HG02610 (cell line): ENCODE results near the gene HAPLN2.

Source experiments
- ATAC-seq: cut with Tn5 transposase; IDR thresholded peaks from one replicate; pipeline ENCODE4 v1.9.1; 2021; ENCODE audit warnings: mild to moderate bottlenecking, moderate library complexity; ENCODE audit not compliant: unreplicated experiment

Gene HAPLN2

DNA sequence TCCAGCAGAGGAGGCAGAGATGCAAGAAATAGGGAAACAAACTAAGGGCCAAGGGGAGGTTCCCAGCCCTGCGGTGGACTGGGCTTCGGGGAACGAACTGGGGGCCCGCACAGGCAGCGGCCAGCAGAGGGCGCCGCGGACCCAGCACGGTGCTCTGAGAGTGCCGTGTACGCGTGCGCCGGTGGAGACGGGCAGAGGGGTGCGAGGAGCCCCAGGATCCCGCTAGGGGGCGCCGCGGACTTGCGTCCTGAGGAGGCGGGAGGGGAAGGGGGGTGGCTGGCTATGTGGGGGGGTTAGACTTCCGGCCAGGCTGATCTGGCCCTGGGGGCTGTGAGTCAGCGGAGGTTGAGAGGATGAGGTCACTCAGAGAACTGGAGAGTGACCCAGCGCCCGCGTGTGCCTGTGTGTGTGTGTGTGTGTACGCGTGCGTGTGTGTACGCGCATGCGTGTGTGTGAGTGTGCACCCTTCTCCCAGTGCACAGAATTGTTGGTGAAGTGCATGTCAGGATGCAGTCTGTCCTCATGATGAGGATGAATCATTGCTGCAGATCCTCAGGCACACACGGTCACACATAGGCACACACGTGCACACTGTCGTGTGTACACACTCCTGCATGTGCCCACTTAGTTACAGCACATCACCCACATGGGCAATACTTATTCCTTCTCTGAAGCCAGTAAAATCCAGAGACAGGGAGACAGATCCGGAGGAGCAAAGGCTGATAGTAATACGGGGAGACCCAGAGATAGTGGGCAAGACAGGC lies 41.0 kb downstream of the HAPLN2 start:
- ATAC-seq: peak; percentile 60

DNA sequence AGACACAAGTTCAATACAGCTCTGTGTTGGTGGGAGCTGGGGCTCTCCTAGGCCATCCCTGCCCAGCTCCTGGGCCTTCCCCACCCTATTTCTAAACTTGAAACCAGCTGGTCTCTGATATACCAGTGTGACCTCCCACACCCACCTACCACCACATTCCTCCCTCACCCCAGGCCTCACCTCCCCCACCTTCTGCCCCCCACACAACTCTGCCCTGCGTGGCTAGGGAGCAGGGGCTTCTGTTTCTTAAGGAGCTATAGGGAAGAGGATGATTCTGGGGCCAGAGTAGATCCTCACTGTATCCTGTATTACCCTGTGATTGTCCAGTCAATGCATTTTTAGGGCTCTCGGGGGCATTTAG lies 41.5 kb downstream of the HAPLN2 start:
- ATAC-seq: no peak

DNA sequence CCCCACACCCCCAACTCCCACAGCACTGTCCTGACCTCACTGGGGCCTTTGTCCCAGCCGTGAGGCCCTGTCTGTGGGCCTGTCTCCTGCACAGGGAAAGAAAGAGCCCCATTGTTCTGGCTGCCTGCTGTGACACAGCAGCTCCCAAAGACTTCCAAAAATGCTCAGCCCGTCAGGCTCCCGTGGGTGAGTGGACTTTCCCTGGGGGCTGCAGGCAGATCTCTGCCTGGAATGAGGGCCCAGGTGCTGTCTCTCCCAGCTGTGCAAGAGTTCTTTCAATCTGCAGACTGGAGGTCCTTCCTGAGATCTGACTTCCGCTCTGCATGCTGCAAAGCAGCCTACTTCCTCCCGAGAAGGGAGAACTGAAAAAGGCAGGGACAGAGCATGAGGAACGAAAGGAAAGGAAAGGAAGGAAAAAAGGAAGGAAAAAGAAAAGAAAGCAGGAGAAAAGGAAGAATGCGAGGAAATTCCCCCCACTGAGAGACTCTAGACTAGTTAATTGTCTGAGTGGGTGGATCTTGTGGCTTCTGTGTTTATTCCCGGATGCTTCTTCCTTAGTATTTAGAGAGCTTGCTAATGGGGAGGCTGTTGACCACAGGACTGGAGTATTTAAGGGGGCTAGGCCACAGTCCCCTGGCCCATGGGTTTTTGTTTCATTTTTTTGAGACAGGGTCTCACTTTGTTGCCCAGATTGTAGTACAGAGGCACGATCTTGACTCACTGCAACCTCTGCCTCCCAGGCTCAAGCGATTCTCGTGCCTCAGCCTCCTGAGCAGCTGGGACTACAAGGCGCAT lies 43.0 kb downstream of the HAPLN2 start:
- ATAC-seq: no peak

DNA sequence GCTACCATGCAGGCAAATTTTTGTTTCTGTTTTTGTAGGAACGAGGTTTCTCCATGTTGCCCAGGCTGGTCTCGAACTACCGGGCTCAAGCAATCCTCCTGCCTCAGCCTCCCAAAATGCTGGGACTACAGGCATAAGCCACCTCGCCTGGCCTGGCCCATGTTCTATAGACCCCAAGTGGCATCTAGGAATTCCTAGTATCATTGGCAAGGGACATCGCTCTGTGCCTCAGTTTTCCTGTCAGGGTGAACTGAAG lies 43.5 kb downstream of the HAPLN2 start:
- no peak for ATAC-seq

DNA sequence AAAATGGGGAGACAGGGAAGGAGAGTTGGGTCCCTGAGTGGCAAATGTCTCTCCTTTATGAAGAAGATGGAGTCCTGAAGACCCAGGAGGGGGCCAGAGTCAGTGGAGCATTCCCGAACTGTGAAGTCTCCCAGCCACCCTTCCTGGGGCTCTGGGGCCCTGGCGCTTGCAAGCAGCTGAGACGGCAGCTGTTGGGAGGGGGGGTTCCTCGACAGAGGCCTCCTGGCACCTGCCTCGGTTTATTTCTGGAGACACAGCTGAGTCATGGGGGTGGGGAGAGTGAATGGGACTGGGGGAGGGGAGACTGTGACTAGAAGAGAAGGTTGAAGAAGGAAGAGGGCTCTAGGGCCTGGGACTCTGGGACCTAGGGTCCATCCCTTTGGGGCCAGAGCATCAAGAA lies 44.0 kb downstream of the HAPLN2 start:
- ATAC-seq: no peak

DNA sequence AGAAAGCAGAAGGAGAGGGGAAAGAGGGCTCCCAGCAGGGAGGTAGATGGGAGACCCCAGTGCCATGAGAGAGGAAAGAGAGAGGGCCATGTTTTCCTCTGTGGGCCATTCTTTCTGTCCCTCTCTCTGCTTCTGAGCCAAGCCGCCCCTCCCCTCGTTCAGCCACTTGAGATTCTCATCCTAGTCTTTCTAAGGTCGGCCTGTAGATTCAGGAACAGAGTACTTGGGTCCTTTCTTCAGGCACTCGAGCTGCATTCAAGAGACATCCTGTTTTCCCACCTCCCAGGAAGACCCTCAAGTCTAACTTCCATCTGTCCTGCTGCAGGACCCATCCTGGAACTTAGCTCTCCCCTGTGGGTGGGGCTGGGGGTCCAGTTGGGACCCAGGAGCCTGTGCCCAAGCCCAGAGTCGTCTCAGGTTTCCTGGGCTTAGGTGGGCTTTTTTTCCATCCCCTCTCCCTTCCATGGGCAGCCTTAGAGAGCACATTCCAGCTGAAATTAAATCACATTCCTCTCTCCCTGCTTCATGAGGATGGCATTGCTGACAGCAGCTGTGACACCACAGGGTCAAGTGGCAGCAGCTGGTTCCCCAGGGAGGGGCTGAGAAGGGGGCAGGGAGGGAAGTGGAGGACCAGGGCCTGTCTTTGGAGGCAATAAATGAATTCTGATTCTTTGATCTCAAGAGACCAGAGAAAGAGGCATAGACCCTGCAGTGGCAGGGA lies 45.0 kb downstream of the HAPLN2 start:
- ATAC-seq: no peak

DNA sequence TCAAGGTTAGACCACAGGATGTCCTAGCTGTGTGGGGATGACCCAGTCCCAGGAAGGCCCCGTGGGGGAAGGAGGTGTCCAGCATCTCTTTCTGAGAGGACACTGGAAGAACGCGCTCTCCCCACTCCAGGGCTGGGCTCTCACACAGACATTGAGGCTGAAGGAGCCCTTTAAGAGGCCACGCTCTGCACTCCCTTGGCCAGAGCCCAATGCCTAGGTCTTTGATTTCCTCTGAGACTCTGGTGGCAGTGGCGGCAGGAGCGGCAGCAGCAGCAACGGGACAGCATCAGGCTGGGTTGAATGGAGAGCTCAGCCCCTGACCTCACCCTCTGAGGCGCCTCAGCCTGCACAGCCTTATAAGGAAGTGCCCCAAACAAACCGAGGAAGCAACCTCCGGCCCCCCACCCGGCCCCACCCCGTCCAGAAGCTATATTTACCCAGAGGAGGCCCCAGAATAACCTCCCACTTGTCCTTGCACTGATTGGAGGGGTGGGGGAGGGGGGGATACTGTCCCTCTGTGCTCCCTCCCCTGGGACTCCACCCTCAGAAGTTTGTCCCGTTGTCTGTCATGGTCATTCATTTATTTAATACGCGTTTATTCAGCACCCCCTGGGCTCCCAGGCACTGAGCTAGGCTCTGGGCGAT lies 45.7 kb downstream of the HAPLN2 start:
- ATAC-seq: no peak

DNA sequence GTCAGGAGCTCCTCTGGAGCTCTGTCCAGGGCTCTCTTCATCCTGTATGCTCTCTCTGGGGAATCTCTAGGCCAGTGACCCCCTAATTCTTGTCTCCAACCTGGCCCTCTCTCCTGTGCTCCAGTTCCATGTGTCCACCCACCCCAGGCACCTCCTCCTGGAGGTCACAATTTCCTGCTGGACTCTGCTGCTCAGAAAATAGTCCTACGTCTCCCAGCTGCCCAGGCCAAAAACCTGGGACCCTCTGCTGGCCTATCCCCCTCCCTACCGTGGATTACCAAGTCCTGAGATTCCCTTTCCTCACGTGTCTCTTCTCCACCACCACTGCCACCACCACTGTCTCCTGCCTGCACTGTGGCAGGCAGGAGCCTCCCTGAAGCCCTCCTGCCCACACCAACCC lies 46.3 kb downstream of the HAPLN2 start:
- ATAC-seq: no peak

DNA sequence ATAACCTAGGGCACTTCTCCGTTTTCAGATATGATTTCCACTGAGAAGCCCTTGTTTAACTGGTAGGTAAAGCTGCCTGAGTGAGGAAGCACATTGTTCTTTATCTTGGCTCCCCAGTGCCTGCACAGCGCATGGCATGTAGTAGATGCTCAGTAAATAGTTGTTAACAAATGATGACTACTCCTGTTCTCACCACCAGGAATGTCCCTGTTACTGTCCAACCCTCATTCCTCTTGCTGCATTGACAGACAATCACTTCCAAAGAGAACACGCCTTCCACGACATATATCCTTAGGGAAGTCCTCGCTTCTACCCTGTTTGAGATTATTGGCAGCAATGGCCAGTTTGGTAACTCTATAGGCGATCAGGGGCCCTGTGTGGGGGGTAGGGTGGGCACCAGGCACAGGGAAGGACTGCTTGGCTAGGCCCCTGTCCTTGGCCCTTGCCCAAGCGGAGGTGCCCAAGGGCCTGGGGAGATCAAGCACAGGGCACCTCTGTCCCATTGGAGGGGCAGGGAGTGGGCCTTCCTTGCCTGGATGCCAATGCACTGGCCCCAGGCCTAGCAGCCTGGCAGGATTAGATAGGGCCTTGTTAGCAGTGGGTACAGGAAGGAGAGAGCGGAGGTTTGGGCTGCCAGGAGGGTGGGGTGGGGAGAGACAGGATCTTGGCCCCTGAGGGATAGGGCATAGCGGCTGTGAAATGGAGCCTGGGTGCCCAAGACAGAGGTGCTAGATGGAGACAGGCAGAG lies 47.8 kb downstream of the HAPLN2 start:
- no peak for ATAC-seq

DNA sequence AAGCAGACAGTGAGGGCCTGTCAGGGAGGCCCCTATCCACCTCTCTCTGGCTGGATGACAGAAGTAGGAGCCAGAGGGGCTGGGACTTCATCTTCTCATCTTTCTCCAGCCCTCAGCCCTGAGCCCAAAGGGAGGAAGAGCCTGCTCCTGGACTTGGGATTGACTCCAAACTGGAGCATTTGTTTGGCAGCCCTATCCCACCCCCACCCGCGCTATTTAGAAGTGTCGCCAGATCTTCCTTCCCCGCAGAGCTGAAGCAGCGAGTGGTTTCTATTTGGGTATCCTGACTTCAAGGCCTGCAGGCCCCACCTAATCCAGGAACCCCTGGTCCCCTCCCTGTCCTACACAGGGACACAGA lies 48.4 kb downstream of the HAPLN2 start:
- no peak for ATAC-seq

DNA sequence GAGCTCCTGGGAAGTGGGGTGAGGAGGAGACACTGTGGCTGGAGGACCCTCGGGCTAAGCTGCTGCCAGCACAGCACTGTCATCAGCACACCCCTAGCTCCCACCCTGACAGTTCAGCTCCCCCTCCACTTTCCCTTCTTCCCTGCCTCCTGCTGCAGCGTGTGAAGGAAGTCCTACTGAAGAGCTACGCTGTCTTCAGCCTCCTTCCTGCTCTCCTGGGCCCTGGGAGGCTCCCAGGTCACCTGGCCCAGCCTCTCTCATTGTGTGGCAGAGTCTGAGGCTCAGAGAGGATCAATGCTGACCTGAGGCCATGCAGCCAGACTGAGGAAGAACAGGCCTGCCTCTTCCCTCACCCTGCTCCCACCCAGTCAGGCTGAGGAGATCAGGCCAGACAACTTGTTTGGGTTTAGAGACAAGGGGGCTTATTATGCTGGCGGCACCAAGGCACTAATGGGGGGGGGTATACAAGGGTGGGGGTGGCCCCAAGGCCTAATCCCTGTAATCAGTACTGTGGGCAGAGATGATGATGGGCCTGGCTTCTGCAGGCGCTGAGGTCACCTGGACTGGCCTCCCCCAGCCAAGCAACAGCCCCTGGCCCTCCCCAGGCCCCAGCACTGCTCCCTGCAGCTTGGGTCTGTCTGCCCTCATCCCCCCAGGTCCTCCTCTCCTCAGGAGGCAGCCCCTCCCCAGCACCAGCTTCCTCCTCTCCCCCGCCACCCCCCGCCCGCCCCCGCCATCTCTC lies 48.9 kb downstream of the HAPLN2 start:
- ATAC-seq: no peak

DNA sequence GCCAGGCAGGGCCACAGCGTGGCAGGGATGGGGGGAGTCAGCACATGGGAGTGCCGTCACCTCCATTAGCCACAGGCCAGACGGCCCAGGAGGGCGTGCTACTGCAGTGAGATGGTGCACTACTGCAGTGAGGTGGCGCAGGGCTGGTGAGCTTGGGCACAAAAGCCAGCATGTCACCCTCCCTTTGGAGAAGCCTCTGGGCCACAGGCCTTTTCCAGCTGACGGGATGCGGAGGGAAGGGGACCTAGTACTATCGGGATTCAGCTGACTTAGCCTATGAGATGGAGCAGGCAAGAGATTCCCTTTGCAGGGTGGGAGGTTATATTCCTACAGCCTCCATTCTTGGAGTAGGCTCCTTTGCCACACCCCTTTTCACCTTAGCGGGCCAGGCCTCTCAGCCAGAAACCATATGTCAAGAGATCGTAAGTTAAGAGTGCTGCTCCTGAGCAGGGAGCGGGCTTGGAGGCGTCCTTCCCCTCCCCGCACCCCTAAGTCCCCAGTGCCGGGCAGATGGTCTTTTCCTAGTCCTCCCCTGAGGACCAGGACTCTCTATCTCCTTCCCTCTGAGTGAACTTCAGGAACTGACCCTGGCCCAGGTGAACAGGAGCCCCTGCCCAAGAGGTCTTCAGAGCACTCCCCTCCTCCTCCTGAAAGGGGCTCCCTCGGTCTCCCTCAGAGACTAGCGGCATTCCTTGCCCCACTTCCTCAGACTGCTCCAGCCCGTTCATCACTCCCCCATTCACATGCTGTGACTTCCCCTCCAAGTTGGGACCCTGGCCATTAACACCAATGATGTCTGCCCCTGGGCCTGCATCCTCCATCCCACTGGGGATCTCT lies 49.8 kb downstream of the HAPLN2 start:
- no peak for ATAC-seq

DNA sequence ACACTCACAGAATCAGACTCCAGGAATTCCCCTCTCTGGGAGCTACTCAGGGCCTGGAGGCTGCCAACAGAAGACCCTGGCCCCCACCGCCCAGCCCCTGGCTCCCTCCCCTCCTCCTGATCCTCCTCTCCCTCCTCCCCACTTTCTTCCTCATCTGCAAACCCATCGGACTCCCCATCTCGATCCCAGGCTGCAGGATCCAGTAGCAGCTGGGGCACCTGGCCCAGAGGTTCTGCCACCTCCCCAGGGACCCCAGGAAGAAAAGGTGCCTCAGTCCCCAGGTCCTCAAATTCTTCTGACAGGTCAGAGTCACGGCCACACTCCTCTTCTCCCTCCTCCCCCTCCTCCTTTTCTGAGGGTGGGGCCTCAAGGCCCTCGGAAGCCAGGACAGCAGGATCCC lies 50.6 kb downstream of the HAPLN2 start:
- no peak for ATAC-seq

DNA sequence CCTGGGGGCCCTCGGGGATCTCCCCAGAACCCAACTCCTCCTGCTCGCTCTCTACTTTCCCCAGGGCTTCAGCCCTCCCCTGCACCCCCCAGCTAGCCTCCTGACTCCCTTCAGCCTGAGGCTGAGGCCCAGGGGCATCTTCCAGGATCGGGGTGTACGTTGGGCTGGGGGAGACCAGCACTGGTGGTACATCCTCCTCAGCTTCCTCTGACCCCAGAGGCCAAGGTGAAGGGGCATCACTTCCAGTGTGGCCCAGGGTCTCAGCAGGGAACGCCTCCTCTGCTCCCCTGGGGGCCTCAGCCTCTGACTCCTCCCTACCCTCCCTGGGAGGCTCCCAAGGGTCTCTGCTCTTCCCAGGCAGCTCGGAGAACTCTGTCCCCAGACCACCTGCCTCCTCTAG lies 51.1 kb downstream of the HAPLN2 start:
- no peak for ATAC-seq

DNA sequence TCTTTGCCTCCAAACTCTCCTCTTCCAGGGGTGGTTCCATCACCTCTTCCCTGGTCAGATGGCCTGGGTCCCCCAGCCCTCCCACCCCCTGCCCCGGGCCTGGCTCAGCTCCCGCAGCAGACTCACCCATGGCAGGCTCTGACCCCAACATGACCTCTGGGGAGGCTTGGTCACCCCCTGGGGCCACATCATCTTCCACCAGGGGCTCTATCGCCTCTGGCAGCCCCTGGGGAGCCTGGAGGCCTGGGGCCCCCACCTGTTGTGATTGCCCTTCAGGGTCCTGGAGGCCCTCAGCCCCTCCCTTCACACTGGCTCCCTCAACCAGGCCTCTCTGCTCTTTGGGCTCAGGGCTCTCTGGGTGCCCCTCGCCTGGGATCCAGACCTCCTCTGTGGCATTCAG lies 51.6 kb downstream of the HAPLN2 start:
- no peak for ATAC-seq

DNA sequence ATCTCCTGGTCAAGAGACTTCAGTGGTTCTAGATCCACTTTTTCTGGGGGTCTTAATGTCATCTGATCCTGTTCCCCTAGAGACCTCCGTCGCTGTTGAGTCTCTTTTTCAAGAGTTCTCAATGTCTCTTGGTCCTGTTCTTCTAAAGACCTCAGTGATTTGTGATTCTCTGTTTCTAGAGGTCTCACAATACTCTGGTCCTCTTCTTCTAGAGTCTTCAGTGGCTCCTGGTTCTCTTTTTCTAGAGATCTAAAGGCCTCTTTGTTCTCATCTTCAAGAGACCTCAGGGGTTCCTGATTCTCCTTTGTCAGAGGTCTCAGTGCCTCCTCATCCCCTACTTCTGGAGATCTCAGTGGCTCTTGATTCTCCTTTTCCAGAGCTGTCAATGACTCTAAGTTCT lies 52.6 kb downstream of the HAPLN2 start:
- ATAC-seq: no peak

DNA sequence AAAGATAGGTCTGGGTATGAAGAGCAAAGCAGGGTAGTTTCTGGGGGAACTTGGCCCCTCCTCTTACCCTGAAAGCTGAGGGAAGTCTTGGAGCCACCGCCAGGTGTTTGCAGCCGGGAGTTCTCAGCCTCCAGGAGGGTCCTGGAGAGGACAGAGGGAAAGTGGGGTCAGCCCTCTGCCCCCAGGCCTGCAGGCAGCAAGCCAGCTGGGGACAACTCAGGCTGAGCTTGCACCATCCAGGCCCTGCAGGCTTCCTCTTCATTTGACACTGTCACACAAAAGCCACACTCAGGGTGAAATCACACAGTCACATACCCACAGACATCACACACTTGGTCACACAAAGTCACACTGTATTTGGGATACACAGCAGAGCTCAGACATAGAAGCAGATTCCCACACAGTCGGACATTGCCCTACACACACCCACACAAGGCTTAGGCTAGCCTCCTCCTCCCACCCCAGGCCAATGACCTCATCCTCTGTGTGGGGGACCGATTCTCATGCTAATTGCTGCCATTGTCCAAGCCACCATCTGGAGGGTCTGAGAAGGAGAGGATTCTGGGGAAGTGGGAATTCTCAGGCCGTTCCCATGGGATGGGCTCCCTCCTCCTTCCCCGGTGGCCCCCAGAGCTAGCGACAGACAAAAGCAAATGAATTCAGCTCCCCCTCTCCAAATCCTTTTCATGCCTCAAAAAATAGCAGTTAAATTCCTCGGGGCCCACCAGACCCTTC lies 54.3 kb downstream of the HAPLN2 start:
- no peak for ATAC-seq
